GM23338 (cell line): ENCODE data around the gene DMKN.

Experiments used
- CREB1 ChIP-seq: fragments of 250-450 bp; sonication (Bioruptor Pico); IDR thresholded peaks from 2 replicates; pipeline ENCODE4 v1.5.0; 2020; ENCODE audit warnings: low read depth, mild to moderate bottlenecking, moderate library complexity
- EZH2 ChIP-seq: fragments of 200-600 bp; sonication (generic); IDR thresholded peaks from one replicate; pipeline ENCODE4 v1.8.0; 2017; ENCODE audit warnings: antibody characterized with exemption, mild to moderate bottlenecking, low read depth; ENCODE audit not compliant: unreplicated experiment
- EZH2phosphoT487 ChIP-seq: fragments of 200-600 bp; sonication (generic); IDR thresholded peaks from one replicate; pipeline ENCODE4 v1.8.1; 2018; ENCODE audit warnings: antibody characterized with exemption; ENCODE audit not compliant: unreplicated experiment
- POLR2AphosphoS5 ChIP-seq: IDR thresholded peaks from 2 replicates; pipeline ENCODE4 v1.6.1; 2016; ENCODE audit warnings: antibody characterized with exemption, low read depth
- ZNF331 ChIP-seq: fragments of 250-450 bp; sonication (Bioruptor Pico); IDR thresholded peaks from 2 replicates; pipeline ENCODE4 v1.5.0; 2020; ENCODE audit warnings: low read depth, mild to moderate bottlenecking, moderate library complexity
- TF ChIP-seq, protein P1 (sequence below): IDR thresholded peaks from one replicate; pipeline ENCODE4 v1.6.1; 2018; ENCODE audit warnings: antibody characterized with exemption; ENCODE audit not compliant: unreplicated experiment
- TF ChIP-seq, protein P2 (sequence below), 2 experiments: fragments of 200-600 bp in 1 of 2; sonication (generic) in 1 of 2; conservative IDR thresholded peaks; 2 replicates each; pipeline versions ENCODE4 v1.5.1 to v1.6.1; 2016 to 2017; ENCODE audit warnings: antibody characterized with exemption in 2 of 2, low read depth in 2 of 2, mild to moderate bottlenecking in 2 of 2, moderate library complexity in 1 of 2

DNA sequence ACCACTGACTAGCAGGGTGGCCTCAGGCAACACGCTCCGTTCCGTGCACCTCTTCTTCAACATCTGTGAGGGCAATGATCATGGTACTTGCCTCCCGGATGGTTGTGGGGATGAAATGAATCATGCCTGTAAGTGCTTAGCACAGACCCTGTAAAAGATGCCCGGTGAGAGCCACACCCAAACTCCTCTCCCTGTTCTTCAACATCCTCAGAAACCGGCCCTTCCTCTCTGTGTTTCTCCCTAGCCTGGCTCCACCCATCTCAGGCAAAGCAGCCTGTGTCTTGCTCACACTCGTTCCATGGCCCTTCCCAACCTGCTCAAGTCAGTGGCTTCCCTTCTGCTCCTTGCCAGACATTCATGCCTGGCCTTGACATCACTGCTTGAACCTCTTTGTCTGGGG lies 5.8 kb upstream of the DMKN start:
- TF ChIP-seq, protein P1, sequence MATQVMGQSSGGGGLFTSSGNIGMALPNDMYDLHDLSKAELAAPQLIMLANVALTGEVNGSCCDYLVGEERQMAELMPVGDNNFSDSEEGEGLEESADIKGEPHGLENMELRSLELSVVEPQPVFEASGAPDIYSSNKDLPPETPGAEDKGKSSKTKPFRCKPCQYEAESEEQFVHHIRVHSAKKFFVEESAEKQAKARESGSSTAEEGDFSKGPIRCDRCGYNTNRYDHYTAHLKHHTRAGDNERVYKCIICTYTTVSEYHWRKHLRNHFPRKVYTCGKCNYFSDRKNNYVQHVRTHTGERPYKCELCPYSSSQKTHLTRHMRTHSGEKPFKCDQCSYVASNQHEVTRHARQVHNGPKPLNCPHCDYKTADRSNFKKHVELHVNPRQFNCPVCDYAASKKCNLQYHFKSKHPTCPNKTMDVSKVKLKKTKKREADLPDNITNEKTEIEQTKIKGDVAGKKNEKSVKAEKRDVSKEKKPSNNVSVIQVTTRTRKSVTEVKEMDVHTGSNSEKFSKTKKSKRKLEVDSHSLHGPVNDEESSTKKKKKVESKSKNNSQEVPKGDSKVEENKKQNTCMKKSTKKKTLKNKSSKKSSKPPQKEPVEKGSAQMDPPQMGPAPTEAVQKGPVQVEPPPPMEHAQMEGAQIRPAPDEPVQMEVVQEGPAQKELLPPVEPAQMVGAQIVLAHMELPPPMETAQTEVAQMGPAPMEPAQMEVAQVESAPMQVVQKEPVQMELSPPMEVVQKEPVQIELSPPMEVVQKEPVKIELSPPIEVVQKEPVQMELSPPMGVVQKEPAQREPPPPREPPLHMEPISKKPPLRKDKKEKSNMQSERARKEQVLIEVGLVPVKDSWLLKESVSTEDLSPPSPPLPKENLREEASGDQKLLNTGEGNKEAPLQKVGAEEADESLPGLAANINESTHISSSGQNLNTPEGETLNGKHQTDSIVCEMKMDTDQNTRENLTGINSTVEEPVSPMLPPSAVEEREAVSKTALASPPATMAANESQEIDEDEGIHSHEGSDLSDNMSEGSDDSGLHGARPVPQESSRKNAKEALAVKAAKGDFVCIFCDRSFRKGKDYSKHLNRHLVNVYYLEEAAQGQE: no peak
- TF ChIP-seq, protein P2, sequence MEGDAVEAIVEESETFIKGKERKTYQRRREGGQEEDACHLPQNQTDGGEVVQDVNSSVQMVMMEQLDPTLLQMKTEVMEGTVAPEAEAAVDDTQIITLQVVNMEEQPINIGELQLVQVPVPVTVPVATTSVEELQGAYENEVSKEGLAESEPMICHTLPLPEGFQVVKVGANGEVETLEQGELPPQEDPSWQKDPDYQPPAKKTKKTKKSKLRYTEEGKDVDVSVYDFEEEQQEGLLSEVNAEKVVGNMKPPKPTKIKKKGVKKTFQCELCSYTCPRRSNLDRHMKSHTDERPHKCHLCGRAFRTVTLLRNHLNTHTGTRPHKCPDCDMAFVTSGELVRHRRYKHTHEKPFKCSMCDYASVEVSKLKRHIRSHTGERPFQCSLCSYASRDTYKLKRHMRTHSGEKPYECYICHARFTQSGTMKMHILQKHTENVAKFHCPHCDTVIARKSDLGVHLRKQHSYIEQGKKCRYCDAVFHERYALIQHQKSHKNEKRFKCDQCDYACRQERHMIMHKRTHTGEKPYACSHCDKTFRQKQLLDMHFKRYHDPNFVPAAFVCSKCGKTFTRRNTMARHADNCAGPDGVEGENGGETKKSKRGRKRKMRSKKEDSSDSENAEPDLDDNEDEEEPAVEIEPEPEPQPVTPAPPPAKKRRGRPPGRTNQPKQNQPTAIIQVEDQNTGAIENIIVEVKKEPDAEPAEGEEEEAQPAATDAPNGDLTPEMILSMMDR (conservative IDR thresholded peaks at IDR 0.05; ENCODE audit: low read depth in 2 of 2): no peak
- TF ChIP-seq POLR2AphosphoS5: no peak
- TF ChIP-seq EZH2: no peak
- TF ChIP-seq ZNF331 (CRISPR knock-in tag): no peak
- no peak for TF ChIP-seq EZH2phosphoT487
- no peak for TF ChIP-seq CREB1 (CRISPR knock-in tag)
